HUES6 (cell line): ENCODE results near the gene SAP30BP.

Source experiments
- H3K27ac ChIP-seq: 2 replicates; pipeline ENCODE4 v1.7.0; 2013; ENCODE audit warnings: low read depth, mild to moderate bottlenecking, low read length, inconsistent platforms
- H3K27me3 ChIP-seq: 2 replicates; pipeline ENCODE4 v1.6.1; 2013; ENCODE audit warnings: low read length; ENCODE audit not compliant: control insufficient read depth, insufficient read depth
- H3K36me3 ChIP-seq: 2 replicates; pipeline ENCODE4 v1.6.1; 2013; ENCODE audit warnings: low read length; ENCODE audit not compliant: control insufficient read depth, insufficient read depth
- H3K4me1 ChIP-seq: 2 replicates; pipeline ENCODE4 v1.6.1; 2013; ENCODE audit warnings: low read length; ENCODE audit not compliant: control insufficient read depth, insufficient read depth
- H3K4me3 ChIP-seq: 2 replicates; pipeline ENCODE4 v1.5.1; 2013; ENCODE audit warnings: low read depth, low read length
- H3K9ac ChIP-seq: one replicate; pipeline ENCODE4 v1.6.1; 2013; ENCODE audit warnings: mild to moderate bottlenecking, low read length
- H3K9me3 ChIP-seq: 2 replicates; pipeline ENCODE4 v1.6.1; 2013; ENCODE audit warnings: low read depth, low read length; ENCODE audit not compliant: control insufficient read depth, insufficient read depth

Gene SAP30BP

GRCh38 chr17:75672011-75672410 lies 4.9 kb downstream of the SAP30BP start:
- H3K9ac ChIP-seq = no peak overlapping the region
- no peak overlapping the region for H3K4me3 ChIP-seq
- no peaks in the 10 kb centered on the region for H3K9me3 ChIP-seq
- H3K27me3 ChIP-seq = no peaks in the 10 kb centered on the region
- no peak overlapping the region for H3K27ac ChIP-seq
- peaks cover 4% of the 10 kb centered on the region for H3K4me1 ChIP-seq
- peaks cover 59% of the 10 kb centered on the region for H3K36me3 ChIP-seq

GRCh38 chr17:75673487-75673886 lies 6.3 kb downstream of the SAP30BP start:
- Histone ChIP-seq H3K4me1 (no peaks in the 10 kb centered on the region), H3K9me3 (no peaks in the 10 kb centered on the region), H3K36me3 (peaks cover 62% of the 10 kb centered on the region), H3K27ac (no peak overlapping the region), H3K27me3 (no peaks in the 10 kb centered on the region), H3K4me3 (no peak overlapping the region), H3K9ac (no peak overlapping the region)

GRCh38 chr17:75676461-75676860 lies 9.3 kb downstream of the SAP30BP start:
- no peaks in the 10 kb centered on the region for H3K9me3 ChIP-seq
- peaks cover 59% of the 10 kb centered on the region for H3K36me3 ChIP-seq
- no peak overlapping the region for H3K4me3 ChIP-seq
- no peaks in the 10 kb centered on the region for H3K27me3 ChIP-seq
- no peak overlapping the region for H3K9ac ChIP-seq
- no peak overlapping the region for H3K27ac ChIP-seq
- H3K4me1 ChIP-seq = no peaks in the 10 kb centered on the region

DNA sequence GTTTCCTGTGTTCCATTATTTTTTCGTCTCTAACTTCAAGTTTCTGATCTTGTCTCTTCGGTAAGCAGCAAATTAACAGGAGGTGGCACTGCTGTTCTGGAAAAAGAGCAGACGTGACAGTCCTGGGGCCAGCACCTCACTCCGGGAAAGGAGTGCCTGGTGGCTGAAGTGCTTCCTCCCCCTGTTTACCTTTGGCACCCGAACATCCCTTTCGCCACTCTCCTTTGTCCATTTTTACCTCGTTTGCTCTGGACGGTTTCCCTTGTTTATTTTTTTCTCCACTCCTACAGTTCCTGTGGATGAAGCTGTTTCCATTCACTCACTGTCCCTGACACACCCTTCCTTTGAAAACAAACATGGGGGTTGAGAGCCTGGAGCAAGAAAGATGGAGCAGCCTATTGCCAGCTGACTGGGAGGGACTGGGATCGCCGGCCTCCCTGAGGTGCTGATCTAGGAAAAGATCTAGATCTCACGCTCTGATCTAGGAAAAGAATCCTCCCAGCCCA lies 12.6 kb downstream of the SAP30BP start:
- no peaks in the 10 kb centered on the region for H3K9me3 ChIP-seq
- no peak overlapping the region for H3K4me3 ChIP-seq
- H3K27me3 ChIP-seq = no peaks in the 10 kb centered on the region
- no peak overlapping the region for H3K9ac ChIP-seq
- H3K27ac ChIP-seq = no peak overlapping the region
- peaks cover 38% of the 10 kb centered on the region for H3K36me3 ChIP-seq
- no peaks in the 10 kb centered on the region for H3K4me1 ChIP-seq

GRCh38 chr17:75680431-75680830 lies 13.3 kb downstream of the SAP30BP start:
- H3K36me3 ChIP-seq = peaks cover 38% of the 10 kb centered on the region
- H3K27ac ChIP-seq = no peak overlapping the region
- no peak overlapping the region for H3K9ac ChIP-seq
- H3K27me3 ChIP-seq = no peaks in the 10 kb centered on the region
- H3K9me3 ChIP-seq = no peaks in the 10 kb centered on the region
- H3K4me3 ChIP-seq = no peak overlapping the region
- H3K4me1 ChIP-seq = no peaks in the 10 kb centered on the region

DNA sequence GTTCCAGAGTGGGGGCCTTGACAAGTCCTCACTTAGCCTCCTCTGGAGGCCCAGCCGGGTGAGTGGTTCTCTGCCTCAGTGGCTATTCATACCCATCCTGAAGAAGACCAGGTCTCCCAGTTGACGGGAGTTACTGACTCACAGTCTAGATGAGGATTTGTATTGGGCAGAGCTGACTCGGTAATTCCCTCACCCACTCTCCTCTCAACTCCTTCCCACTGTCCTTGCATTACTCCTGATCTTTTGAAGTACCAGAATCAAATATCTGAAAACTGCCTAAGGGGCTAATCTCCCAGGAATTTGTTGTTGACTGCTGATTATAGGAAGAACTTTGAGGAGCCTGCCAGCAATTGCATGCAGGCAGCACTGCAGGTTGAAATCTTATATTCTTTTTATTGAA lies 14.2 kb downstream of the SAP30BP start:
- no peak overlapping the region for H3K9ac ChIP-seq
- no peak overlapping the region for H3K27ac ChIP-seq
- H3K36me3 ChIP-seq = peaks cover 38% of the 10 kb centered on the region
- H3K4me3 ChIP-seq = no peak overlapping the region
- no peaks in the 10 kb centered on the region for H3K27me3 ChIP-seq
- no peaks in the 10 kb centered on the region for H3K4me1 ChIP-seq
- no peaks in the 10 kb centered on the region for H3K9me3 ChIP-seq

DNA sequence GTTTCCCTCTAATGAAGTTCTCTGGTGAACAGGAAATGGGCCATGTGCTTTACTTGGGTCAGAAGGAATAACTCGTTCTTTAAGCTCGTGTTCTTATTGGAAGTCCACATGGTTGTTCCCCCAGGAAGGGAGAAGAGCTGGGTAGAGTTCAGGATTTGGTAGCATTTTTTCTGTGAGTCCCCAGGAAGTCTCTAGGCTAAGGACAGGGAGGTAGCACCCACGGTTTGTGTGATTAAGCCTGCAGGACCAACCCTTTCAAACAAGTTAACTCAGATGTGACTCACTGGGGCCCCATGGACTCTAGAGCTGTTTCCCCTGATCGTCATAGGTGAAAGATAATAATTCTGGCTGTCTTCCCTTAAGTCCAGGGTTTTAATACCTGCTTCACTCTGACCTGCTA lies 16.4 kb downstream of the SAP30BP start:
- peaks cover 33% of the 10 kb centered on the region for H3K36me3 ChIP-seq
- H3K4me3 ChIP-seq = no peak overlapping the region
- no peaks in the 10 kb centered on the region for H3K4me1 ChIP-seq
- H3K9ac ChIP-seq = no peak overlapping the region
- no peak overlapping the region for H3K27ac ChIP-seq
- H3K27me3 ChIP-seq = no peaks in the 10 kb centered on the region
- H3K9me3 ChIP-seq = no peaks in the 10 kb centered on the region

- Histone ChIP-seq H3K9me3 (no peaks in the 10 kb centered on the region), H3K4me1 (no peaks in the 10 kb centered on the region), H3K9ac (no peak overlapping the region)
These were observed 17.1 kb downstream of the SAP30BP start for GRCh38 chr17:75684249-75684648.

DNA sequence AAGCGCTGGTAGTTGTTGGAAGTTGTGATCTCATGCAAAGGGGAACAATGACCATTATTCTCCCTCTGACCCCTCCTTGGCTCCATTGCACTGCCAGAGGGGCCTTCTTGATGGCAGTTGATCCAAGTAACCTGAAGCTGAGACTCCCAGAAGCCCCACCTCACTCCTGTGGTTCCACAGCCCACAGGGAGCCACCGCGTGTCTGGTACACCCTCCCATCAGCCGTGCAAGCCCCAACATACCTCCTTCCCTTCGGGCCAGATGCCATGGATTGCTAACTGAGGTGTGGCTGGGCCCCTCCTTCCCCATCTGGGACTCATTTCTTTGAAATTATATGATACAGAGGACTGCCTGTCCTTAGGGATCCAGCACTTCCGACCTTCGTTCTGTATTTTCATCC lies 17.8 kb downstream of the SAP30BP start:
- H3K9ac ChIP-seq = no peak overlapping the region

More at GRCh38 chr17:75684249-75684648, 17.1 kb downstream of the SAP30BP start:
- Histone ChIP-seq H3K27me3 (no peaks in the 10 kb centered on the region), H3K4me3 (no peak overlapping the region), H3K27ac (no peak overlapping the region), H3K36me3 (peaks cover 31% of the 10 kb centered on the region)

DNA sequence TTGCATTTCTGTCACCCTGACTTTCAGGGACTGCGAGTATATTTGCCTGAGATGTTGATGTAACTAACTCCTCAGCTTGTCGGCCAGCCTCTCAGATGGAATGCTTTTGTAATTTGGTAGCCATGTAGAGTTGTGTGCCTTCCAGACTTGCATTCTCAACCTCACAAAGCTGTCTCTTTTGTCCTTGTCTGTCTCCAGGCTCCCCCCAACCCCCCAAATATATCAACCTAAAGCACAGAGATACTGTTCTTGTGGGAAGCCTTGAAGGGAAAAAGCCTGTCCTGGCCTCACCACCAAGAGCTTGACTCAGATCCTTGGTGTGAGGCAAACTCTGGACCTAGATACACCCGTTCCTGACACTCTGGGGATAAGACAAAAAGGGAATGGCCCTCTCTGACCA lies 18.4 kb downstream of the SAP30BP start:
- H3K9ac ChIP-seq = no peak overlapping the region

More for the DNA sequence above, 17.8 kb downstream of the SAP30BP start:
- Histone ChIP-seq H3K4me1 (no peaks in the 10 kb centered on the region), H3K27me3 (no peaks in the 10 kb centered on the region), H3K27ac (no peak overlapping the region), H3K36me3 (peaks cover 24% of the 10 kb centered on the region), H3K9me3 (no peaks in the 10 kb centered on the region), H3K4me3 (no peak overlapping the region)

GRCh38 chr17:75688209-75688825 lies 21.2 kb downstream of the SAP30BP start:
- Histone ChIP-seq H3K27ac (no peak overlapping the region), H3K9me3 (no peaks in the 10 kb centered on the region), H3K36me3 (peaks cover 30% of the 10 kb centered on the region), H3K4me1 (peaks cover 13% of the 10 kb centered on the region), H3K9ac (no peak overlapping the region), H3K27me3 (no peaks in the 10 kb centered on the region), H3K4me3 (no peak overlapping the region)

More for the DNA sequence above, 18.4 kb downstream of the SAP30BP start:
- H3K36me3 ChIP-seq = peaks cover 19% of the 10 kb centered on the region
- H3K4me3 ChIP-seq = no peak overlapping the region
- no peaks in the 10 kb centered on the region for H3K27me3 ChIP-seq
- H3K9me3 ChIP-seq = no peaks in the 10 kb centered on the region
- no peak overlapping the region for H3K27ac ChIP-seq
- H3K4me1 ChIP-seq = no peaks in the 10 kb centered on the region
